Measurements from ENCODE around the gene CACNA1E.

DNA sequence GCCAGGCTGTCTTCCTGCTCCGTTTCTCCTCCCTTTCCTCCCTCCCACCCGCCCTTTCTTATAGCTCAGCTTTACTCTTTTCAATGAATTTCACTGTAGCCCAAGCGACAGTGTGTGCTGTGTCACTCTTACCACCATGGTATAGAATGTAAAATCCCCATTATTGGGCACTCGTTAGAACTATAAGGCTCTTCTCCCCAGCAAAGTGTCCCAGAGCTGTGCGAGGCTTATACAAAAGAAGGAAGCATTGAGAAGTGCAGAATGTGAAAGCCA lies 192.5 kb downstream of the CACNA1E start:
- TF ChIP-seq, protein P1, sequence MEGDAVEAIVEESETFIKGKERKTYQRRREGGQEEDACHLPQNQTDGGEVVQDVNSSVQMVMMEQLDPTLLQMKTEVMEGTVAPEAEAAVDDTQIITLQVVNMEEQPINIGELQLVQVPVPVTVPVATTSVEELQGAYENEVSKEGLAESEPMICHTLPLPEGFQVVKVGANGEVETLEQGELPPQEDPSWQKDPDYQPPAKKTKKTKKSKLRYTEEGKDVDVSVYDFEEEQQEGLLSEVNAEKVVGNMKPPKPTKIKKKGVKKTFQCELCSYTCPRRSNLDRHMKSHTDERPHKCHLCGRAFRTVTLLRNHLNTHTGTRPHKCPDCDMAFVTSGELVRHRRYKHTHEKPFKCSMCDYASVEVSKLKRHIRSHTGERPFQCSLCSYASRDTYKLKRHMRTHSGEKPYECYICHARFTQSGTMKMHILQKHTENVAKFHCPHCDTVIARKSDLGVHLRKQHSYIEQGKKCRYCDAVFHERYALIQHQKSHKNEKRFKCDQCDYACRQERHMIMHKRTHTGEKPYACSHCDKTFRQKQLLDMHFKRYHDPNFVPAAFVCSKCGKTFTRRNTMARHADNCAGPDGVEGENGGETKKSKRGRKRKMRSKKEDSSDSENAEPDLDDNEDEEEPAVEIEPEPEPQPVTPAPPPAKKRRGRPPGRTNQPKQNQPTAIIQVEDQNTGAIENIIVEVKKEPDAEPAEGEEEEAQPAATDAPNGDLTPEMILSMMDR (IDR thresholded peaks at IDR 0.05), result no peak
- TF ChIP-seq POLR2A (IDR thresholded peaks at IDR 0.05), result no peak
